ENCODE measurements around the gene GORASP1. TPM values are rescaled to one million over a fixed set of nuclear protein-coding genes. Genes with fewer than 3 reads are reported as not detected.
A peak's percentile ranks its signal among the peaks of the same experiment; 100 is the strongest.

Gene GORASP1
- polyA plus RNA-seq (2013, experiment 1 of 2; ENCODE audit: insufficient read length), result 40.4 TPM
- 38.1 TPM for polyA plus RNA-seq (2013, experiment 2 of 2; ENCODE audit: insufficient read length)

DNA sequence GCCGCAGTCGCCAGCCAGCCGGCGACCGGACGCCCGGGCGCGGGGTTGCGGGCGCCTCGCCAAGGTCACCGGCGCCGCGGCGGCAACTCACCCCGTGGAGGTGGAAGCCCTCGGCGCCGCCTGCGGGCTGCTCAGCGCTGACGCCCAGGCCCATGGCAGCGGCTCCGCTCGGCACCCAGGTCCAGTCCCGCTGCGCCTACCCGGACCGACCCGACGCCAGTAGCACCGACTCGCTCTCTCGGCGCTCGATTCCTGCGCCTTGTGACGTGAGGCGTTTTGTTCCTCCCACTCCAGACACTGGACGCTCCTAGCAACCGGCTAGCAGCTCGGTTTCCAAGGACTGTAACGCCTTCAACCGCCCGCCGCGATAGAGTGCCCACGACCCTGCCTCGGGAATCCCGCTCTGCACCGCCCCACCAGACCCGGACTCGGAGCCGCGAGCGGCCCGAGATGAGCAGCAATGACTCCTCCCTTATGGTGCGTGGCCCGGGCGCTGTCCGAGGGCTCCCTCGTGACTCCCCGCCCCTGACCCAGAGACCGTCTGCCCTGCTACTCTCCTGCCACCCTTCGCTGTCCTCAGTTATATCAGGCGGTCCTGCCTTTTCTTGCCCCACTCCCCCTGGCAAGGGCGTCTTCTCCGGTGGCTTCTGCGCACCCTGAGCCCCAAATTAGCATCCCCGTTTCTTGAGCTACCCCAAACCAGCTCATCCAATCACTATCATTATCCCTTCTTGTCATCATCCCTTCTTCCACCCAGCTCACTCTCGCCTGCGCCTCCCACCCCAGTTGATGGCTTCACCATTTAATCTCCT is at the start of gene GORASP1, which contains the start of gene TTC21A:
Gene GORASP1, minus strand, starts transcription at position 240 of the 812 bp plus-strand sequence. Its CDS starts 86 bp downstream, at position 154.
Gene TTC21A, plus strand, starts transcription at position 293 of the 812 bp plus-strand sequence. Its CDS starts 158 bp downstream, at position 451.
- peak; percentile 88 for DNase-seq

DNA sequence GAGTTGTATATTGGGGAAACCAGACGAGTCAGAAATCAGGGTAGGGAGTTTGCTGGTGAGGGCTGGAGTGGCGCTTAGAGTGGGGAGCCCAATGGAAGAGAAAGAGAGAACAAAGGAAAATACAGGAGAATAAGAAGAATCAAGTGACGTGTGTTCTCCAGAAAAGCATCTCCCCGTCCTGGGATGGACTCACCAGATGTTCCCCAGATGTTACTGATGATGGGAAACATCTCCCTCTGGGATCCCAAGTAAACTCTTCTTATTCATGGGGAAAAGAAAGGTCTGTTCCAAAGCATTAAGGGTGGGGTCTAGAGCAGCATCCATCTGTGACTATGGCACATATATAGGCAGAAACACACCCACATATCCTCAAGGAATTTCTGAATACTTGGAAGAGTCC is 49.0 kb upstream of the GORASP1 start:
- no peak for DNase-seq

- peak; percentile 48 for DNase-seq
Measured at GRCh38 chr3:39154280-39155021, 47.0 kb upstream of the GORASP1 start.

DNA sequence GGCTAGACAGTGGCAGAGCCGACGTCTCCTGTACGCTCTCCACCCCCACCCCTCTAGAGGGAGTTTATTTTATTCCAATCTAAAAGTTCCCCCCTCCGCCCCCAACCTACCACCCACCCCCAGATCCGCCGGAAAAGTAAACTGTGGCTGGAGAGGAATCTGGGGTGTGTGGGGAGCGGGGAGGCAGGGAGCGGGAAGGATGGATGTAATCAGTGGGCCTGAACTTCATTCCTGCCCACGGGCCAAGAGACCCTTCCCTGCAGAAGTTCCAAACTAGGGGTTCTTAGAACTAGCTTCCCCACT is 46.5 kb upstream of the GORASP1 start:
- DNase-seq, result no peak

DNA sequence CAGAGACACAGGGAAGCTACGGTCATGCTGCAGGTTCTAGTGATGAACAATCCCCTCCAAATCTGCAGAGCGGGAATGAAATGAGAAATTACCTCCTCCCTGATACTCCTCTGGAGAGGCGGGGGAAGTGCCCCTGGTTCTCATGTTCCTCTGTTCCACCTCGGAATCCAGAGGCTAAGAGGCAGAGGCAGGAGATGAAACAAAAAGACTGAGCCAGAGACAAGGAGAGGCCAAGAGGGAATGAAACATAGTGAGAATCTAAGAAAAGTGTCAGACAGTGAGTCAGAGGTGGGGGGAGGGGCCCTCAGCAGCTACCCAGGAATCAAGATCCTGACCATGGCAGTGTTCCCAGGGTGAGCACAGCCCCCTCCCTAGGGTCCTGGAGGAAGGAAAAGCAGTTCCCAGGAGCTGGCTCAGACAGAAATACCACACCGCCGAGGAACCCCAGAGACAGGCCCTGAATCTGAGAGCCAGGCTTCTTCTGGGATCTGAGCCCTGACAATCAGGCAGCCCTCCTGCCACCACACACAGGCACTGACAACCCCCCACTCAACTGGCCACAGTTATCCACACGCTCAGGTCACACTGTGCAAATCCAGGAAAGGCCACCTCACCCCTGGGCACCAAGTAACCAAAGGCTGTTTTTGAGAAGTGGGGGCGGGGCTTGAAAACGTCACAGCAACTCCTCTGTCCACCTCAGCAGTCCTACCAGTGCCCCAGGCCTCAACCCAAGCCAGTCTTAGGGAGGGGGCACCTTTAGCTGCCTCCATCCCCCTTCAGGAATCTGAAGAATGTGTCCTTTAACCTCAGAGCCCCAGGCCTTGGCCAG is 43.6 kb upstream of the GORASP1 start:
- DNase-seq, result peak; percentile 100

DNA sequence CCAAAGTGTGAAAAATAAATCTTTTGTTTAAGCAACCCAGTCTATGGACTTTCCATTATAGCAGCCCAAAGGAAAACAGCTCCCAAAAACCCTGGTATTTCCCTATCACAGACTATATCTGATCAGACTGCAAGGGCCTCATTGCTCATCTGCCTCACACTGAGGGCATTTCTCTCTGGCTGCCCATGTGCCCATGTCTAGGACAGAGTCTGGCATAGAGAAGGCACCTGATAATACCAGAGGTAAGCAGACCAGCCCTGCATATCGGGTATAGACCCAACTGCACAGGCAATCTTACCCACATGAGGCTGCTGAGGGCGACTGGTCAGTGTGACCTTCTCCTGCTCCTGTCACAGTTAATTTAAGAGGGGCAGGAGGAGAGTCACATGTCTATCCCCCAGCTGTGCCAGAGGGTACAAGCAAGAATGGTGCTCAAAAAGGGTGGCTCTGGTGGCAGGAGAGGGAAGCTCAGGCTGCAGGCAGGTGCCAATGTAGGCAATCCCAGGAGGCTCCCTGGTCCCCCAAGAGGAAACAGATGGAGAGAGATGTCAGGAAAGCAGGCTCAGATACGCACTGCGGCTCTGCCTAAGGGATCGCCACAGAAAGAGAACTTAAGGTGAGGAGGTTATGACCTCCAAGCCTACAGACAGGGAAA is 42.8 kb upstream of the GORASP1 start:
- no peak for DNase-seq

GRCh38 chr3:39149498-39150147 is 42.2 kb upstream of the GORASP1 start:
- no peak for DNase-seq

DNA sequence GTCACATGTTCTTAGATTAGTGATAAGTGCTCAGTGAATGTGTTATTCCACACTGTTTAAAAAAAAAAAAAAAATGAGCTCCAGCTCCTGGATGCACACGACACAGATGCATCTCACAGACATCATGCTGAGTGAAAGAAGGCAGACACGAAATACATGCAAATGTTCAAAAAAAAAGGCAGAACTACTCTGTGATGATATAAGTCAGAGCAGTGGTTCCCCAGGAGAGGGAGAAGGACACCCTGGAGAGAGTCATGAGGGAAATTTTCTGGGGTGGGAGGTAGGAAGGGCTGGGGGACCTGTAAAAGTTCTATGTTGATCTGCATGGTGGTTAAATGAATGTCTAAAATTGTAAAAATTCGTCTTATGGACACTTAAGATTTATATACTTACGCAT is 41.6 kb upstream of the GORASP1 start:
- peak; percentile 47 for DNase-seq

- peak; percentile 27 for DNase-seq
Measured at GRCh38 chr3:39148435-39149058, 41.1 kb upstream of the GORASP1 start.

GRCh38 chr3:39147711-39148434 is 40.4 kb upstream of the GORASP1 start:
- DNase-seq, result peak; percentile 66

DNA sequence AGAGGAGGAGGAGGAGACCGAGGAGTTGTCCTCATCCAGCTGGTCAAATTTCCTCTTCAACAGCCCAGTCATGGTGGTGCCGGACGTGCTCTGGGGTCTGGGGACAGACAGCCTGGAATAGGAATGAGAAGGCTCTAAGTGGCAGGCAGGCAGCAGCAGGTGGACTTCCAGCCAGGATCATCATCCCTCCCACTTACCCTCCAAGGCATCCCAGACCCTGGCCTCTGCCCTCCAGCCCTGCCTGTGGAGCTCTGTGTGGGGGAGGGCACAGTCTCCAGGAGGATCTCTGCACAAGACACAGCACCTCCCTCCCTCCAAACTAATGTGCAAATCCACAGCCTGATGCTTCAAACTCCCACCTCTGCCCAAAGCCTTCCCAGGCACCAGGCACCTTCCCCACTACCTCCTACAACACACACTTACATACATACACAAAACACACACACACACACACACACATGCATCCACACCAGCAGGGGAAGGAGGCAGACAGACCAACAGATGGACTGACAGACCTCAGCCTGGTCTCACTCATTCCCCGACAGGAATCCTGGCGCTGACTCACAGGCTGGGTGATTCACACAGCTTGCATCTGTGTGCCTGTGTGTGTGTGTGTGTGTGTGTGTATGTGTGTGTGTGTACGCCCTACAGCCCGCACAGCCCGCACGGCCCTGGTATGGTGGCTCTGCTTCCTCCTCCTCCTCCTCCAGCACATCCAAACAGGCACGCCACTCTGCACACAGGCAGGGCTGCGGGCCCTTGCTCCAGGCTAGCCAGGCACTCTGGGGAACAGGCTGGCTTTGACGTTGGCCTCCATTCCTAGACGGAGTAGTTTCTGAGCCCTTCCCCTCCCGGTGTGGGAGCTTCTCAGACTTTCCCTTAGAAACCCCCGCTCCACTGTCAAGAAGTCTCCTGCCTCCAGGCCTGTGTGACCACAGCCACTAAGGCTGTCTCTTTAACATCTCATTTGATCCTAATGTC is 39.5 kb upstream of the GORASP1 start:
- peak; percentile 99 for DNase-seq

DNA sequence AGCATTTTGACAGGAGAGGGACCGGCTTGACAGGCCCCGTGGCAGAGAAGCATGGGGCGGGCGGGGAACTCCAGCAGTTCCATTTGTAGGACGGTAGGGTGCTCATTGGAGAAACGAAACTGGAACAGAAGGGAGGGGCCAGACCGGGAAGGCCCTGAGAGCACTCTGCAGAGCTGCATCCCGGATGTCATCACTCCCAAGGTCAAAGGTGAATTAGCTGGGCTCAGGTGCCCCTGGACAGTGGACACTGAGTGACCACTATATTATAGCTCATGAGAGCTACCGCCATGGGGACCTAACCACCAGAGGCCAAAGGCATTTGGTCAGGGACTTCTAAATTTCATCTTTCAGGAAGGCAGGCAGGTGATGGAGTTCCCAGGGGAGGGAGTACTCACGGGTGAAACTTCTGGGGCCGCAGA is 38.7 kb upstream of the GORASP1 start:
- peak; percentile 23 for DNase-seq

GRCh38 chr3:39144748-39145380 is 37.4 kb upstream of the GORASP1 start:
- no peak for DNase-seq

DNA sequence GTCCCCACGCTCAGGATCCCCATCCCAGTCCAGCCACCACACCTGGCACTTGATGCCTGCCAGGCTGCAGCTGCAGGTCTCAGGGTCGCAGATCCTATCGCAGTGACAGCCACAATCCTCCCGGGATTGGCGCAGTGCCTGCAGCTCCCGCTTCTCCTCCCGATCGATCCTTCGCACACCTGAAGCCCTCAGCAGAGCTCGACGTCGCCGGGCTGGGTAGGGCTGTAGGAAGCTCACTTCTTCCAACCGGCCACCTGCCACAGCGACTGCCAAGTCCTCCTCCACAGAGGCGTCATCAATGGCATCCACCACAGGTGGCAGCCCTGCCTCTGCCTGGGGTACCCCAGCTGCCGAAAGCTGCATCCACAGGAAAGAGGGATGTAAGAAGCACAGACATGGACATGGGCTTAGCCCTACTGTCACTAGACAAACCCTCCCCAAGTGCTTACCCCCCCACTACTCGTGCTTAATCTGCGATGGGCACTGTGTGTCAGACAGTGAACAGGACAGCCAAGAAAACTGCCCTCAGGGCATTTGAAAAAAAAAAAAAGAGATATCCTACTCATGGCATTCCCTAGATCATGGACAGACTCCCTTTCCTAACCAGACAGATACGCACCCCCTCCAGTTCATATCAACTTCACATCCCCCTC is 36.8 kb upstream of the GORASP1 start:
- DNase-seq, result no peak

DNA sequence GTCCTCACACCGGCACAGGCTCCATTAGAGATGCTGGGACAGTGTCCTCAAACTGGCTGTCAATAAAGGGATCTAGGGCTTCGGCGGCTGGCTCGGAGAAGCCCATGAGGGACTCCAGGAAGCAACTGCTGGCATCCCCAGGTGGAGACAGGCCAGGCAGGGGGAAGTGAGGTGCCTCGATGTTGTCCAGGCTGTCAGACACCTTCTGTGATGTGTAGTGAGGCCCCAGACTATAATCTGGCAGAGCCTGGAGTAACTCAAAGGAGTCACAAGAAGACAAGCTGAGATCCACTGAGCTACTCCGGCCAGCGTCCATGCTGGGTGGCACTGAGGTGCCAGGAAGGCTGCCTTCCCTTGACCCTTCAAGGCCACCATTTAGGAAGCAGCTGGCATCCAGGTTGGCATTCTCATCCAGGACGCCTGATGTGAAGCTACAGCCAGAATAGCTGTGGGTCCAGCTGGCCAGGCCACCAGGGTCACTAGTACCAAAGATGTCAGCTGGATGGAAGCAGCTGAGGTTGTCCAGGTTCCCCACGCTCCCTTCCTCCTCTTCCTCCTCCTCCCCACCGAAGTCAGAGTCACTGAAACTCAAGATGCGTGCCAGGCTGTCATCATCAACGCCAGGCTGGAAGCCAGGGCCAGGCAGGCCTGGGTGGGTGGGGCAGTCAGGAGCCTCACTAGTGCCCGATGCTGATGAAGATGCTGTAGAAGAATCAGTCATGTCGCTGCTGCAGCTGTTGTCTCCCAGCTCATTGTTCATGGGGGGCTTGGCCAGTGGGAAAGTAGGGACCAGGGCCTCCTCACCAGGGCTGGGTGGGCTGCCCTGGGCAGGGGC is 35.8 kb upstream of the GORASP1 start:
- no peak for DNase-seq

DNA sequence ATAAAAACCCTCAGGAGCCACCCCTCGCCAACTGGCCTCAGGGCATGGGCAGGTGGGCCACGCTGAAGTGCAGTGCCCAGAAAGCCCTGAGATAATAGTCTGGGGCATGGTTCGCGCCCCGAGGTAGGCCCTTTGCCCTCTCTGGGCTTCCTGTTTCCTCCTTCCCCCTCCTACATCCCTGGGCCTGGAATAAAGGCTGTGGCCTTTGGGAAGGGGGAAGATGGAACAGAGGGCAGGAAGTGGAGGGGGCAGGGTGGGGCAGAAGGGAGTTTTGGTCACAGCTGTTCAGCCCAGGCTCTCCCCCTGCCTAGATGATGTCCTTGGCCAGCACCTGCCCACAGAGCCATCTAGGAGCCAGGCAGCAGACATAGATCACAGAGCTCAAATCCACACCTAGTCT is 34.6 kb upstream of the GORASP1 start:
- no peak for DNase-seq
